HG02981 (cell line): Measurements from ENCODE around the gene HSPA1L.
A peak's percentile ranks its signal among the peaks of the same experiment; 100 is the strongest.

ENCODE experiments used
- ATAC-seq: cut with Tn5 transposase; IDR thresholded peaks from one replicate; pipeline ENCODE4 v1.9.1; 2021; ENCODE audit warnings: mild to moderate bottlenecking, moderate library complexity; ENCODE audit not compliant: unreplicated experiment

The HSPA1L gene

DNA sequence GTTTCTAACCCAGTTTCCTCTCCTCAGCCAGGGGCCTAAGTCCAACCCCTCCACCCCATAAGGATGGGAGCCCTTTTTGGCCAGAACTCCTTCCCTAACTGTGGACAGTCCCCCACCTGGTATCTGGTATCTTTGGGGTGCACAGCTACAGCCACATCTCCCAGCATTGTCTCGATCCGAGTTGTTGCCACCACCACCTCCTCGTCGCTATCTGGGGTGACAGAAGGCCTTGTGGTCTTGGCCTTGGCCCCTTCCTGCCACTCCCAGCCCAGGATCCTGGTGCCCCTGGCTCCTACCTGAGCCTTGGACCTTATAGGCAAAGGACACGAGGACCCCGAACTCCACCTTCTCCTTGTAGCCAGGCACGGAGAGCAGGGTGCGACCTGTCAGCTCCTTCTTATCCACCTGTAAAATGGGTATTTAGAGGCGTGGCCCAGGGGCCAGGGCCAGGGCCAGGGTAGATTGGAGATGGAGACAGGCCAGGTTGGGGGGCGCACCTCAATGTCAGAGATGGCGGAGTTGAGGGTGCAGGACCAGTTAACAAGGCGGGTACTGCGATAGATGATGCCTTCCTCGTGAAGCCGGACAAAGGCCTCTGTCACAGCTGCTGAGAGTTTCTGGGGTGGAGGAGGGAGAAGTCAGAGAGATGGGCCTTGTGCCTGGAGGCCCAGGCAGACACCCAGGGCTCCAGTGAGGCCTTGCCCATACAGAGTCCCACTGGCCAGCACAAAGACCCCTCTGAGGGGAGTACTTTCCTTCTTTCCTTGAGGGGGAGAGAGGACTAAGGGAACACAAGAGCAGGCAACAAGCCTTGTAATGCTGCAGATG, 30.8 kb downstream of the HSPA1L start:
- no peak for ATAC-seq

DNA sequence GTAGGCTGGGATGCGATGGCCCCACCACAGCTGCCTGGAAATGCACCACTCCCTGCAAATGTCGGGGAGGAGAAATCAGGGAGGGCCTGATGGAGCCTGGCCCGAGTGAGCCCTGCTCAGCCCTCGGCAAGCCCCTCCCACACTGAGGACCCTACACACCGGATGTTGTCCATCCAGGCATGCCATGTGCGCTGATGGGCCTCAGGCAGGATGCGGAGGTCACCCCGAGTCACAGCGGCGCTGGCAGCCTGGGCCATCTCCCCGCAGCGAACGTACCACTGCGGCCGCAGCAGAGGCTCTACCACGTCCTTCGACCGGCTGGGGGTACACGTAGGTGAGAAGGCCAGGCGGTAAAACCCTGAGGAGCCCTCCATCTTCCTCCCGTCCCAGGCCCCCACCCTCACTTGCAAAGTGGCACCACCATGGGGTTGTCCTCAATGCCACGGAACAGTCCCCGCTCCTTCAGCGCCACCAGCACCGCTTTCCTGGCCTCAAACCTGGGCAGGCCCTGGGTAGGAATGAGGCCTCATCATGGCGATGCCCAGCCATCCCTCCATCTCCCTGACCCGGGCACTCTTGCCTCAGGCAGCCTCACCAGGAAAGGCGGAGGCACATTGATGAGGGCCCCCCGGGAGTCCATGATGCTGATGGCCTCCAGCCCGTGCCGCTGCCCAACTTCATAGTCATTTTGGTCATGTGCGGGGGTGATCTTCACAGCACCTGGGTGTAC, 32.8 kb downstream of the HSPA1L start:
- no peak for ATAC-seq

DNA sequence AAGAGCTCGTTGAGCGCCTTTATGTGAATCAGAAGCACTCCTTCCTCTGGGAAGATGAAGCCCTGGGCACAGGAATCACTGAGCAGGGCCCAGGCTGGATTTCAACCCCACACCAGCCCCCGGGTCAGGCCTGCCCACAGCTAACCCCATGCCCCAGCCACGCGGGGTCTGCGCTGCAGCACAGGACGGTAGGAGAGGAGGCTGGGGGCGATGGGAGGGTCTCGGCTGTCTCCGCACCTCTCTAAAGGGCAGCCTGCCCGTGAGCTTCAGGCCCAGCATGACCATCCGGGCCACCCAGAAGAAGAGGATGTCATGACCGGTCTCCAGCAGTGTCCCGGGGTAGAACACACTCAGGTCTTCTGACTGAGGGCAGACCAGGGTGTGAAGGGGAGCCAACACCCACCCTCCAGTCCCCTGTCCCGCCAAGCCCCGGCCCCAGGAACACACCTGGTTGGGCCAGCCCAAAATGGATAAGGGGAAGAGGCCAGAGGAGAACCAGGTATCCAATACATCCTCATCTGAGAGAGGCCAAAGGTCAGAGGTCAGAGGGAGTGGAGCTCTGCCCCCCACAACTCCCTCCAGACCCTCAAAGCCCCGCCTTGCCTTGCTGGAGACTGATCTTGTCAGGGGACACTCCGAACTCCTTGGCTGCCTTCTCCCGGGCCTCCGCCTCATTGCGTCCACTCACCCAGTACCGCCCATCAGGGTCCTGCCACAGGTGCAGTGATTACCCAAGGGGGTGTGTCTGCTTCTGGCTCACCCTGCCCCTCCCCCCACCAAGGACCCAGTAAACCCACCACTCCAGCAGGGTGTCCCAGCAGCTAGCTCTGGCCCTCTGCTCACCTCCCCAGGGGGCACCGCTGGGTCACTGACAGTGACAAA, 33.6 kb downstream of the HSPA1L start:
- no peak for ATAC-seq

GRCh38 chr6:31780507-31781243, 34.4 kb downstream of the HSPA1L start:
- no peak for ATAC-seq

GRCh38 chr6:31779908-31780307, 35.2 kb downstream of the HSPA1L start:
- ATAC-seq, result no peak

DNA sequence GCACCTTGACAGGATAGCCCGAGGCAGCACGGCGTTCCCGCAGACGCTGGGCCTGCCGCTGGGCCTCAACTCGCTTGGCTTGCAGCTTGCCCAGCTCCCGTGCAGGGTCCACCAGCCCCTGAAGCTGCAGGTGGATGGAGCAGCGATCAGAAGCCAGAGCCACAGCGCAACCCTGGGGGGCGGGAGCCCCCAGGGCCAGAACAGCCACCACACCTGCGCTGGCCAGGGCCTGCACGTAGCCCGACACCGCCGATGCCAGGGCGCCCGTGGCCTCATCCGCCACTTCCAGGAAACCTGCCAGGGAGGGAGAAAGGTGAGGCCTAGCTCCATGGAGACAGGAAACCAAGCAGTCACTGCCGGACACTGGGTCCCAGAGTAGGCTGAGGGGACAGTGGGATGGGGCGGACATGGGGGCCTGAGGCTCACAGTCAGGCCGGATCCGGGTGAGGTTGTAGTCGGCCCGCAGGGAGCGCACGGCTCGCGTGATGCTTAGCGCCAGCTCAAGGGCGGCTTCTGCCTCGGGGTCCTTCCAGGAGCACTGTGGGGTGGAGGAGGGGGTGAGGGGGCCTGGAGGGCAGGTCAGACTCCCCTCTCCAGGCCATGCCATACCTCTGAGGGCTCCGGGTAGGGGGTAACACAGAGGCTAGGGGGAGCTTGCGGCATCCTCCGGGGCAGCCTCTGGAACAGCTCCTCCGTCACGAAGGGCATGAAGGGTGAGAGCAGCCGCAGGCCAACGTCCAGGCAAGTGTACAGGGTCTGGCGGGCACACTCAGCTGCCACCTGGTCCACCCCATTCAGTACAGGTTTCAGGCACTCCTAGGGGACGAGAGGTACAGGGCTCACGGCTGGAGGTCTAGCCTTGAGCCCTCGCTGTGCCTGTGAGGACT, 35.8 kb downstream of the HSPA1L start:
- no peak for ATAC-seq

- no peak for ATAC-seq
These were observed 36.9 kb downstream of the HSPA1L start for GRCh38 chr6:31778193-31778592.

- ATAC-seq, result no peak
These were observed 37.4 kb downstream of the HSPA1L start for GRCh38 chr6:31777667-31778050.

DNA sequence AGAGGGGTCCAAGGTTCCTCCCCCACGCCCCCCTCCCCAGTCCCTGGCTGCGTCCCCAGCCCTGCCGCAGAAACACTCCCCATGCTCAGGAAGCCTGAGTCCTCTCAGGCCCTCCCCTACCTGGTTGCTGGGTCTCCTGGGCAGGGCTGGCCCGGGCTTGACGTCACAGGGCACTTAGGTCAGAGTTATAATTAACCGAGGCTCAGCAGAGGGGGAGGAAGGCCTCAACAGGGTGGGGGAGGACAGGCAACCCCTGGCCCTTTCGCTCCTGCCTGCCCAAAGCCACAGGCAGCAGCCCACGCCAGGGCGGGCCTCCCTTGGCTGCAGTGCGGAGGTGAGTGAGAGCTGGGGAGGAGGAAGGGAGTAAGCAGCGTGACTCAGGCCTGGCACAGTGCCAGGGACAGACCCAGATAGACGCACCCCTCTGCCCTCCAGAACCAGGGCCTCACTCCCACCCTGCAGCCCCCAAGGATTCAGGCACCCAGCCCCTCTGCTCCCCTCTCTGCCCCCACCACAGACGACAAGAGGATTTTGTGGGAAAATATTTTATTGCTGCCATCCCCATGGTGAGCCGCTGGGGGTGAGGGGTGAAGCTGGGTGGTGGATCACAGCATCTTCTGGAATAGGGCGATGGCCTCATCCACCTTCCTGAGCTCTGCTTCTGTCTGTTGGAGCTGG, 38.0 kb downstream of the HSPA1L start, which contains the start of gene VWA7:
Gene VWA7 (minus strand): TSS at position 340 of the 678 bp plus-strand sequence. CDS start 549 bp downstream, outside the sequence.
- ATAC-seq, result peak; percentile 62

DNA sequence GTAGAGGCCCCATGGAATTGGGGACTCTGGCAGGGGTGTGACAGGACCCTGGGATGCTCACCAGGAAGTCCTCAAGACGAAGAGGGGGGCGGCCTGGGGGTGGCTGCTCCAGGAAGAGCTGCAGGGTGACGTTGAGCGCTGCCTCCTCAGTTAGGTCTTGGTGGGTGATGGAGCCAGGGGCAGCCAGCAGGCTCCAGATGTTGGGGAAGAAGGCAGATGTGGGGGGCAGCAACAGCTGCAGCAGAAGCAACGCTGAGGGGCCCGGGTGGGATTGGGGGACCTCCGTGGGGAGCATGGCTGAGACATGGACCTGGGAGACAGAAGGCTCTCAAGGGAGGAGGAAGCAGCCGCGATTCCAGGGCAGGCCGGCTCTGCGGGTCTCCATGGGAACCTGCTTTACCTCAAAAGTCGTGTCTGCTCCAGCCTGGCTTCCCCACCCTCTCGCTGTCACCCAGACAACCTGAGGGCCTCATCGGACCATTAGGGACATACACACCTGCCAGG, 38.5 kb downstream of the HSPA1L start:
- peak; percentile 20 for ATAC-seq

GRCh38 chr6:31775633-31776484, 39.2 kb downstream of the HSPA1L start:
- ATAC-seq, result no peak

DNA sequence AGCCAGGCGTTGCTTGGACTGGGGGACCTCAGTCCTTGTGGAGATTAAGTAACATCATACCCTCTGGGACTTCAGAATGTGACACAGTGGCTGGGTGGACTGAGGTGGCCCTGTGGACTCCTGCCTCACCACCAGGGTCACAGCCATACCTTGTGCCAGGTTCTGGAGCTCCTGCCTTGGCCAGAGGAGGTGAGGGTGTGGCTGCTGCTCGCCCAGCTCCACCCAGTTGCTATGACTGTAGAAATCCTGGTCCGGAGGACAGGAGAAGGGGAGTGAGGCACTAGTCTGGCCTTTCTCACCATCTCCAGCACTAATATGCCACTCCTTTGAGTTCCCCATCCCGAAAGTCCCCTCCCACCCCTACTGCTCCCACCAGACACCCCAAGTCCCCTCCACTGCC, 39.9 kb downstream of the HSPA1L start:
- no peak for ATAC-seq

GRCh38 chr6:31771992-31772358, 43.1 kb downstream of the HSPA1L start:
- no peak for ATAC-seq

DNA sequence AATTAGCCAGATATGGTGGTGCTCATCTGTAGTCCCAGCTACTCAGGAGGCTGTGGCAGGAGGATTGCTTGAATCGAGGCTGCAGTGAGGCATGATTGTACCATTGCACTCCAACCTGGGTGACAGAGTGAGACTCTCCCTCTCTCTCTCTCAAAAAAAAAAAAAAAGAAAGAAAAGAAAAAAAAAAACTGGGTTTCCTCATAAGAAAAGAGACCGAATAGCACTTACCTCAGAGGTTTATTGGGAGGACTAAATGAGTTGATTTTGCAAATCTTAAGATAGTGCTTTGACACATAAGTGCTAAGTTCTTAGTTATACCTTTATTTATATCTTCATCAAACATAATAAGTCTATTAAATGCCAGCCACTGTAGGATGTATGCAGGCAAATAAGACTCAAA, 44.2 kb downstream of the HSPA1L start:
- ATAC-seq, result no peak

DNA sequence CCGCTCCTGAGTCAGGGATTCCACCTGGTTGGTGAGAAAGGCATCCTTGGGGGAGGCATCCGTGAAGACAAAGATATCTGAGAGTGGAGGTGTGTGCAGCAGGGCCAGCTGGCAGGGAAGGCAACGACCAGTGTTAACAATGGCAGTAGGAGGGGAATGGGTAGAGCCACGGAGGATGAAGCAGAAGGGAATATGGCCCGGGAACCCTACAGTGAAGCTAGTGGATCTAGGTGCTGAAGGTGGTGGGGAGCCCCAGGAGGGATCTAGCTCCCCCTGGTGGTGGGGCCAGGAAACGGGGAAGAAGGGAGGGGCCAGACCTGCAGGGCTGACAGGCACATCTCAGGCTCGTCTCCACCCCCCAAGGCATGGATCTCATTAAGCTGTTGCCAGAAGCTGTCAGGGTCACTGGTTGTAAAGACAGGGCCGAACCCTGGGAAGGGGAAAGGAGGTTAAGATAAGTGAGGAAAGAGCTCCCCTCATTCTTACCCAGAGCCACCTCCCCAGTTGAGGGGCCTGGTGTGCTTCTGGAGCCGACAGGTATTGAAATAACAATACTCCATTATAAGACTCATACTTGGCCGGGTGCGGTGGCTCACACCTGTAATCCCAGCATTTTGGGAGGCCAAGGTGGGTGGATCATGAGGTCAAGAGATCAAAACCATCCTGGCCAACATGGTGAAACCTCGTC, 45.3 kb downstream of the HSPA1L start:
- no peak for ATAC-seq

DNA sequence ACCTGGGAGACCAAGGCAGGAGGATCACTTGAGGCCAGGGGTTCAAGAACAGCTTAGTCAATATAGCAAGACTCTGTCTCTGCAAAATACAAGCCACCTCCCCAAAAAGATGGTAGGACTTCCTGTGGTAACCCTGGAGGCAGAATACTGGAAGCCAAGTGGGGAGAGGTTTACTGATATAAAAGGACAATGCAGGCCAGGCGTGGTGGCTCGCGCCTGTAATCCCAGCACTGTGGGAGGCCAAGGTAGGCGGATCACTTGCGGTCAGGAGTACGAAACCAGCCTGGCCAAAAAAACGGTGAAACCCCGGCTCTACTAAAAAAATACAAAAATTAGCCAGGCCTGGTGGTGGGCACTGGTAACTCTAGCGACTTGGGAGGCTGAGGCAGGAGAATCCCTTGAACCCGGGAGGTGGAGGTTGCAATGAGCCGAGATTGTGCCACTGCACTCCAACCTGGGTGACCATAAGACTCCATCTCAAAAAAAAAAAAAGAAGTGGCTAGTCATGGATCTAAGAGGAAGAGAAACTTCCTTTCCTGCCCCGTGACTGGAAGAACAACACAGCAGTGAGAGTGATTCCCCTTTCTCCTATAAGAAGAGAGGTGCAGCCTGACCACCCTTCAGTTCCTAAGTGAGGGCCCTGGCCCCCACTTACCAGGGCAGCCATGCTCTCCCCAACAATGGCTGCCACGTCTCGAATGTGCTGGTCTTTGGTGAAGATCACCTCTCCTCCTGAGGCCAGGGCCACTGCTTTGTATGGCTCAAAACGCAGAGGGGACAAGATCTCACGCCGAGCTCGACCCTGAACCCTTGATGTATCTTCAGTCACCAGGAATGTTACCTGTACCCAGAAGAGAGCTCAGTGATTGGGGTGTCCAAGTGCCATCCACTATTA, 46.5 kb downstream of the HSPA1L start:
- ATAC-seq, result no peak
